Cardiac fibroblast (primary cell): ENCODE results near the gene CYP2E1.
A peak's percentile ranks its signal among the peaks of the same experiment; 100 is the strongest.
"Not testable (repeated sequence)": the region's sequence is repeated elsewhere in the genome, so short reads cannot be mapped to it uniquely, and the experiment has no call there.

ENCODE experiments used
- DNase-seq, 2 donors: peaks; one replicate each; pipeline versions ENCODE4 v3.0.0 to v3.0.0-alpha.2; 2010; ENCODE audit warnings: low read depth in 2 of 2
- H3K4me3 ChIP-seq, 2 donors: replicated peaks in 1 of 2; 1 replicate in 1 of 2; 2 replicates in 1 of 2; pipeline ENCODE4 v1.5.1; 2011; ENCODE audit warnings: low read depth in 2 of 2, low read length in 2 of 2, mild to moderate bottlenecking in 2 of 2, moderate library complexity in 1 of 2
- CTCF ChIP-seq: IDR thresholded peaks from one replicate; pipeline ENCODE4 v1.5.1; 2011; ENCODE audit warnings: low read depth, mild to moderate bottlenecking, low read length, inconsistent platforms

The CYP2E1 gene

GRCh38 chr10:133489816-133490588 lies 37.2 kb upstream of the CYP2E1 start:
- no peak for TF ChIP-seq CTCF
- H3K4me3 ChIP-seq = no peak overlapping the region
- DNase-seq = no peak

GRCh38 chr10:133493562-133493961 lies 33.6 kb upstream of the CYP2E1 start:
- not testable (repeated sequence) for DNase-seq, H3K4me3 ChIP-seq

GRCh38 chr10:133497363-133497762 lies 29.8 kb upstream of the CYP2E1 start:
- TF ChIP-seq CTCF = peak; percentile 48
- DNase-seq = peak; percentile 21 to 23
- H3K4me3 ChIP-seq = not testable (repeated sequence)

GRCh38 chr10:133499176-133499575 lies 28.0 kb upstream of the CYP2E1 start:
- DNase-seq, H3K4me3 ChIP-seq: not testable (repeated sequence)

GRCh38 chr10:133500897-133501296 lies 26.3 kb upstream of the CYP2E1 start:
- DNase-seq, H3K4me3 ChIP-seq: not testable (repeated sequence)

- no peak for TF ChIP-seq CTCF
- no peak for DNase-seq
- H3K4me3 ChIP-seq = no peak overlapping the region
Observed at GRCh38 chr10:133509700-133510099, 17.5 kb upstream of the CYP2E1 start.

GRCh38 chr10:133511408-133511807 lies 15.8 kb upstream of the CYP2E1 start:
- no peak overlapping the region for H3K4me3 ChIP-seq
- TF ChIP-seq CTCF = no peak

GRCh38 chr10:133511907-133512528 lies 15.1 kb upstream of the CYP2E1 start:
- H3K4me3 ChIP-seq = no peak overlapping the region
- TF ChIP-seq CTCF = no peak
- DNase-seq = no peak

More at GRCh38 chr10:133511408-133511807, 15.8 kb upstream of the CYP2E1 start:
- no peak for DNase-seq
